GM18907 (cell line): ENCODE data around the gene PCDHB8.
"Not testable (repeated sequence)": the region's sequence is repeated elsewhere in the genome, so short reads cannot be mapped to it uniquely, and the experiment has no call there.

Experiments used
- ATAC-seq: cut with Tn5 transposase; IDR thresholded peaks from one replicate; pipeline ENCODE4 v1.9.1; 2021; ENCODE audit warnings: mild to moderate bottlenecking, moderate library complexity; ENCODE audit not compliant: unreplicated experiment

Gene PCDHB8

DNA sequence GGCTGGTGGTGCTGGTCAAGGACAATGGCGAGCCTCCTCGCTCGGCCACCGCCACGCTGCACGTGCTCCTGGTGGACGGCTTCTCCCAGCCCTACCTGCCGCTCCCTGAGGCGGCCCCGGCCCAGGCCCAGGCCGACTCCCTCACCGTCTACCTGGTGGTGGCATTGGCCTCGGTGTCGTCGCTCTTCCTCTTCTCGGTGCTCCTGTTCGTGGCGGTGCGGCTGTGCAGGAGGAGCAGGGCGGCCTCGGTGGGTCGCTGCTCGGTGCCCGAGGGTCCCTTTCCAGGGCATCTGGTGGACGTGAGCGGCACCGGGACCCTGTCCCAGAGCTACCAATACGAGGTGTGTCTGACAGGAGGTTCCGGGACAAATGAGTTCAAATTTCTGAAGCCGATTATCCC lies 47.8 kb downstream of the PCDHB8 start:
- not testable (repeated sequence) for ATAC-seq
